Heart left ventricle (tissue), 13 donors: ENCODE measurements around the gene WBP2.

Experiments used
- CTCF ChIP-seq, 12 donors: fragments of 200-600 bp; sonication (generic) in 4 of 12; IDR thresholded peaks; one replicate each; pipeline versions ENCODE4 v1.5.0 to v1.8.0; 2018 to 2022; ENCODE audit warnings: antibody characterized with exemption in 12 of 12, mild to moderate bottlenecking in 5 of 12
- POLR2A ChIP-seq, 2 donors: fragments of 450-650 bp; IDR thresholded peaks; one replicate each; pipeline ENCODE4 v1.6.1; 2017; ENCODE audit warnings: antibody characterized with exemption in 2 of 2, mild to moderate bottlenecking in 2 of 2, moderate library complexity in 2 of 2
- donor health status: ischemic (EF 13 %, LVEDD 7.1; RV severe dilation, severe dysfunction).
- donor health status: DM: no; HTN: yes; CAD: no.
- donor health status: DM: no; HTN: no; CAD: no.
- donor health status: ischemic (EF 25% LVEDD 6.9; RV normal size, moderate dysfunction).
- donor health status: ischemic (EF 25% LVEDD 5.7; RV mildly dilated, moderate dysfunction).
- donor health status: ischemic (EF 35%, LVEDD 5.7; RV mildly dilated, moderate dysfunction).
- donor health status: nonischemic (EF 11% LVEDD 7.7; RV severe dilation, severe dysfunction).
- donor health status: DM: yes; HTN: yes; CAD: no.
- donor health status: PGD.
- donor health status: ischemic (EF 29% LVEDD 5.4; RV normal size, mild dysfunction).
- donor health status: nonischemic (EF 23%, LVEDD 6.1; RV moderate dilation, normal function).

- TF ChIP-seq CTCF (IDR thresholded peaks at IDR 0.05) (no peak), POLR2A (IDR thresholded peaks at IDR 0.05) (no peak)
Measured at GRCh38 chr17:75854101-75854748, 910 bp downstream of the WBP2 start.
